Pancreas (tissue), 10 donors: ENCODE data around the gene PPM1H. TPM values are rescaled to one million over a fixed set of nuclear protein-coding genes. Genes with fewer than 3 reads are reported as not detected.

Experiments used
- ATAC-seq, 4 donors: fragments of 200-7000 bp; cut with Tn5 transposase; one replicate each; pipeline versions ENCODE4 v1.8.0 to v1.9.1; 2020; ENCODE audit warnings: mild to moderate bottlenecking in 4 of 4, moderate library complexity in 4 of 4
- DNase-seq, 6 donors: peaks; one replicate each; pipeline ENCODE4 v3.0.0-alpha.2; 2020
- FAIRE-seq: peaks from 2 replicates; lab custom pipeline; 2012; peaks lifted over from hg19 to GRCh38; lab: Jason Lieb, UNC
- H3K27ac ChIP-seq, 4 donors: fragments of 200-600 bp; sonication (generic); 1 replicate in 3 of 4; 2 replicates in 1 of 4; pipeline versions ENCODE4 v1.5.0 to v1.8.0; 2020
- H3K27me3 ChIP-seq, 4 donors: fragments of 200-600 bp; one replicate each; pipeline ENCODE4 v1.8.0; 2021
- H3K36me3 ChIP-seq, 3 donors: fragments of 200-600 bp; sonication (generic) in 1 of 3; one replicate each; pipeline versions ENCODE4 v1.5.0 to v1.8.0; 2020 to 2021
- H3K4me1 ChIP-seq, 3 donors: fragments of 200-600 bp; one replicate each; pipeline ENCODE4 v1.8.0; 2021
- H3K4me3 ChIP-seq, 4 donors: fragments of 200-600 bp; sonication (generic) in 2 of 4; one replicate each; pipeline versions ENCODE4 v1.5.0 to v1.8.0; 2020 to 2021
- H3K9me3 ChIP-seq, 4 donors: fragments of 200-600 bp; one replicate each; pipeline ENCODE4 v1.8.0; 2021
- CTCF ChIP-seq, 4 donors: fragments of 200-600 bp; sonication (generic) in 3 of 4; IDR thresholded peaks; one replicate each; pipeline versions ENCODE4 v1.5.0 to v1.8.0; 2021; ENCODE audit warnings: antibody characterized with exemption in 4 of 4
- WGBS, 2 donors: extraction: QIAGEN DNeasy Blood & Tissue Kit; methylation state at CpG; one replicate each; pipeline ENCODE4 v1.1.7; 2013; 5-methylcytosine and 5-hydroxymethylcytosine counted together
- intact Hi-C, 3 donors: fragments of 100-400 bp; cut with DNase I; formaldehyde crosslinking; loops; one replicate each; pipeline versions ENCODE4 v1.11.1 to v1.14.2; 2022
- polyA plus RNA-seq, 2 donors: library from polyadenylated mRNA; stranded (reverse); fragments of 200-250 nt; gene quantifications; one replicate each; pipeline ENCODE4 v1.2.3, GENCODE V29; 2013
- total RNA-seq, 6 donors: library from RNA; stranded (reverse); fragmentation: NEBNext Ultra II Directional in 4 of 6; extraction: Animal tissue kit (Norgen Biotek cat#: 25700) in 4 of 6; gene quantifications; one replicate each; pipeline versions ENCODE4 v1.2.1 to v1.2.4, GENCODE V29; 2021 to 2023
- donor health status: healthy with polysubstance abuse.
- donor health status: DM: no; HTN: no; CAD: no; lungs with moderate emphysema.
- donor health status: DM: no; HTN: no; CAD: no.
- donor health status: control.
- donor health status: control.
- donor health status: Bipolar disorder and iron deficiency.
- donor health status: DM: yes; HTN: yes; CAD: no.
- donor health status: DM: no; HTN: no; CAD: no.
- donor health status: DM: no; HTN: no; CAD: no.
- donor health status: DM: yes; HTN: yes; CAD: no.

PPM1H gene
- total and polyA plus RNA-seq, 8 donors: 1.7 to 12.9 (median 5.8) TPM

- H3K4me3 ChIP-seq: no peak overlapping the region
- no peaks in the 10 kb centered on the region for H3K4me1 ChIP-seq
- no peaks in the 10 kb centered on the region for H3K27me3 ChIP-seq
- intact Hi-C loops: no loop called here
- H3K36me3 ChIP-seq: no peaks in the 10 kb centered on the region
- DNase-seq: no peak
- no peaks in the 10 kb centered on the region for H3K9me3 ChIP-seq
- no peak for FAIRE-seq
- 86 to 95% methylated on average over 7 of the region's 7 CpGs for WGBS, 2 donors
- no peak overlapping the region for H3K27ac ChIP-seq
- TF ChIP-seq CTCF (IDR thresholded peaks at IDR 0.05): no peak
- ATAC-seq: no peak
Measured at GRCh38 chr12:62658910-62659309, 276.0 kb downstream of the PPM1H start.

- DNase-seq (no peak), ATAC-seq (no peak), FAIRE-seq (no peak)
- Histone ChIP-seq H3K4me1 (no peaks in the 10 kb centered on the region), H3K4me3 (no peak overlapping the region), H3K9me3 (no peaks in the 10 kb centered on the region), H3K36me3 (no peaks in the 10 kb centered on the region), H3K27me3 (no peaks in the 10 kb centered on the region), H3K27ac (no peak overlapping the region)
- intact Hi-C loops: no loop called here
- no peak for TF ChIP-seq CTCF (IDR thresholded peaks at IDR 0.05)
- 91 to 93% methylated on average over 1 of the region's 1 CpG for WGBS, 2 donors
Measured at GRCh38 chr12:62657363-62657632, 277.7 kb downstream of the PPM1H start.

- intact Hi-C loops: no loop called here
- DNase-seq: no peak
- H3K4me1 ChIP-seq: no peaks in the 10 kb centered on the region
- no peak for ATAC-seq
- H3K27ac ChIP-seq: no peak overlapping the region
- 91 to 97% methylated on average over 6 of the region's 6 CpGs for WGBS, 2 donors
- H3K4me3 ChIP-seq: no peak overlapping the region
- H3K9me3 ChIP-seq: no peaks in the 10 kb centered on the region
- TF ChIP-seq CTCF (IDR thresholded peaks at IDR 0.05): no peak
- H3K27me3 ChIP-seq: no peaks in the 10 kb centered on the region
- H3K36me3 ChIP-seq: no peaks in the 10 kb centered on the region
- FAIRE-seq: no peak
Measured at GRCh38 chr12:62656591-62657362, 278.2 kb downstream of the PPM1H start.

GRCh38 chr12:62655666-62656151, 279.2 kb downstream of the PPM1H start:
- intact Hi-C loops: no loop called here
- WGBS, 2 donors: 83 to 94% methylated on average over 8 of the region's 8 CpGs
- no peaks in the 10 kb centered on the region for H3K4me1 ChIP-seq
- H3K4me3 ChIP-seq: no peak overlapping the region
- no peak for TF ChIP-seq CTCF (IDR thresholded peaks at IDR 0.05)
- H3K36me3 ChIP-seq: no peaks in the 10 kb centered on the region
- no peak overlapping the region for H3K27ac ChIP-seq
- DNase-seq (no peak), FAIRE-seq (no peak), ATAC-seq (no peak)
- H3K9me3 ChIP-seq: no peaks in the 10 kb centered on the region
- H3K27me3 ChIP-seq: no peaks in the 10 kb centered on the region
